Frontal cortex (tissue), 4 donors: ENCODE data around the gene CUL4A. TPM values are rescaled to one million over a fixed set of nuclear protein-coding genes. Genes with fewer than 3 reads are reported as not detected.
A peak's percentile ranks its signal among the peaks of the same experiment; 100 is the strongest.
"Not testable (repeated sequence)": the region's sequence is repeated elsewhere in the genome, so short reads cannot be mapped to it uniquely, and the experiment has no call there.

ENCODE experiments used
- DNase-seq, 2 donors: peaks; one replicate each; pipeline ENCODE4 v3.0.0; 2012; ENCODE audit warnings: low spot score in 2 of 2
- FAIRE-seq: peaks from 2 replicates; lab custom pipeline; 2012; peaks lifted over from hg19 to GRCh38; lab: Jason Lieb, UNC
- total RNA-seq: library from RNA; depleted of rRNA; stranded (reverse); fragments of >200 nt; gene quantifications from one replicate; pipeline ENCODE4 v1.2.3, GENCODE V29; 2014
- donor health status: control.
- donor health status: control.
- donor health status: control.

CUL4A gene
- 61.6 TPM for total RNA-seq

DNA sequence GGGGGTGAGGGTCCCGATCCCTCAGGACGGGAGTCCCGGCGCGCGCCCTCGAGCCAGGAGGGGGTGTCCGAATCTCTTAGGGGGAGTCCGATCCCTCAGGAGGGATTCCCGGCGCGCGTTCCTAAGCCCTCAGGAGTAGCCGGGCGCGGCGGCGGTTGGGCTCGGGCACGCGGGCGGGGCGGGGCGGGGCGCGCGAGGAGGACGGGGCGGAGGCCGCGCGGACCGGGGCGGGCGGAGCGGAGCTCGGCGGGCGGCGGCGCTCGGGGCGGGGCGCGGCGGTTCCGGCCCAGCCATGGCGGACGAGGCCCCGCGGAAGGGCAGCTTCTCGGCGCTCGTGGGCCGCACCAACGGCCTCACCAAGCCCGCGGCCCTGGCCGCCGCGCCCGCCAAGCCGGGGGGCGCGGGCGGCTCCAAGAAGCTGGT is at the start of gene CUL4A:
CUL4A (plus strand) TSS at position 278 of the 423 bp plus-strand sequence; CDS start at position 293, 15 bp downstream.
- FAIRE-seq (no peak), DNase-seq (peak; percentile 81 to 85)

DNA sequence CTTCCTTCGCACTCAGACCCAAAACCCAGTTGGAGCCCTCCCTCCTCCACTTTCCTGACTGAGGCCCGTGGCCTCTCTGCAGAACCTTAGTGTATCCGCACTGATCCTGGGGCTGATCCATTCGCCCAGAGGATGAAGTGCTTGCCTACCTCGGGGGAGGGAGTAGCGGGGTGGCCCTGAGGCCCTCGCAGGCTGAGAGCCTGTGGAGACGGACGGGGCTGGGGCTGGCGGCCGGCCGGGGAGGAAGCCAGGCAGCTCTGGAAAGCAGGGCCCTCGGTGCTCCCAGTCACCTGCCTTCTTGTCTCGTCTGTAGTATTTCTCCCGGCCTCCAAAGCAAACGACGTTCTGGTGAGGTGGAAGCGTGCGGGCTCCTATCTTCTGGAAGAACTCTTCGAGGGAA is 49.7 kb upstream of the CUL4A start:
- FAIRE-seq = no peak
- no peak for DNase-seq

- DNase-seq = no peak
- no peak for FAIRE-seq
Measured at GRCh38 chr13:113160983-113161382, 48.4 kb upstream of the CUL4A start.

- FAIRE-seq = no peak
Measured at GRCh38 chr13:113161433-113161832, 48.0 kb upstream of the CUL4A start.

GRCh38 chr13:113161975-113162374 is 47.4 kb upstream of the CUL4A start:
- FAIRE-seq, DNase-seq: not testable (repeated sequence)

More at GRCh38 chr13:113161433-113161832, 48.0 kb upstream of the CUL4A start:
- no peak for DNase-seq

DNA sequence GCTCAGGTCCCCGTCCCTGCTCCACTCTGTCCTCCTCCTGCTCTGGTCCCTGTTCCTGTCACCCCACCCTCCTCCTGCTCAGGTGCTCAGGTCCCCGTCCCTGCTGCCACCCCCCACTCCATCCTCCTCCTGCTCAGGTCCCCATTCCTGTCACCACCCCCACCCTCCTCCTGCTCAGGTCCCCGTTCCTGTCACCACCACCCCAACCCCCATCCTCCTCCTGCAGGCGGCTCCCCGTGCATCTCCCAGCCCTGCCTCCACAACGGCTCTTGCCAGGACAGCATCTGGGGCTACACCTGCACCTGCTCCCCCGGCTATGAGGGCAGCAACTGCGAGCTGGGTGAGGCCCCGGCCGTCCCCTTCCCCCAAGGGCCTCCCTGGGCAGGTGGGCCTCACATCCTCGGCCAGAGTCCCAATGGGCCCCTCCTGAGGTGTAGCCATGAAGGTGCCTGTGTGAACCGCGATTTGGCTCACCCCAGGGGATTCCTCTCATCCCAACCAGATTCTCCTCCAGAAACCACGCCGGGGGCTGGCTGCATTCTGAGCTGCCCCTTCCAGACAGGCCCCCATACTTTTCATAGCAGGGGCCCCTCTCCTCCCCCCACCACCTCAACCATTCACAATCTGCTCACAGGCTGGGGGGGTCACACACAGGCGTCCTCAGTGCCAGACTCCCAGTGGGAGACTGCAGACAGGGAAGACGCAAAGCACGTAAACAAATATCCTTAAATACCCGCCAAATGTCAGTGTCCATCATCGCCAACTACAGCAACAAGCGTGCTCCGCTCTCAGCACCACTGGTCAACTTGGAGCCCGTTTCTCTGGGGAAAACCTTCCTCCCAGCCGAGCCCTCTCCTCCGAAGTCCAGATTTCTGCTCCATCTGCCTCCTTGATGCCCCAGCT is 46.4 kb upstream of the CUL4A start:
- FAIRE-seq (no peak), DNase-seq (no peak)

DNA sequence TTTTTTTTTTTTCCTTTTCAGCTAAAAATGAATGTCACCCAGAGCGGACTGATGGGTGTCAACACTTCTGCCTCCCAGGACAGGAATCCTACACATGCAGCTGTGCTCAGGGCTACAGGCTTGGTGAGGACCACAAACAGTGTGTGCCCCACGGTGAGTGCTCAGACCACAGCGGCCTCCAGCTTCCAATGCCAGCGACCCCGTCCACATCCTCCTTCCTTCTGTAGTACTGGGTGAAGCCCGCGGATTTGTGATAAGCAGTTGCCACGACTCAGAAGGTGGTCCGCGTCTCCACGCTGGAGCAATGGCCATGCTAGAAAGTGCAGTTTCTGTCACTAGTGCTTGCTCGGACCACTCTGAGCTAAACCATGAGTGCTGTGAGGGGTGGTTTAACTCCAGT is 44.9 kb upstream of the CUL4A start:
- FAIRE-seq (no peak), DNase-seq (no peak)

GRCh38 chr13:113166266-113166665 is 43.1 kb upstream of the CUL4A start:
- FAIRE-seq (no peak), DNase-seq (no peak)

- DNase-seq = no peak
- FAIRE-seq = no peak
Measured at GRCh38 chr13:113166681-113167080, 42.7 kb upstream of the CUL4A start.

- no peak for DNase-seq
- no peak for FAIRE-seq
Measured at GRCh38 chr13:113167155-113167554, 42.3 kb upstream of the CUL4A start.

- DNase-seq (no peak), FAIRE-seq (peak; percentile 19)
Measured at GRCh38 chr13:113167575-113167974, 41.8 kb upstream of the CUL4A start.

DNA sequence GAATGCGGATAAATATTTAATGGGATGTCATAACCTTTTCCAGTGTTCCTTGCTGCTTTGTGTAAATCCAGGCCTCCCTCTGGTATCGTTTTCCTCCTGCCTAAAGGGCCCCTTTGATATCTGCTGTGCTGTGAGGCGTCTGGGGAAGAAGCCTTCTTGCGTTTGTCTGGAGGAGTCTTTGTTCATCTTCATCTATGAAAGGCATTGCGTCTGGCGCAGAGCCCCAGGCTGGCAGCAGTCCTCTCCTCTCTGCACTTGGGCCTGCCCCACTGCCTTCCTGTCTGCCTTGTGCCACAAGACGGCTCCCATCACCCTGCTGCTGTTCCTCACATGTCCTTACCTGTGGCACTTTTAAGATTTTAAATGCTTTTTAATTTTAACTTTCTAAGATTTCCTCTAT is 41.2 kb upstream of the CUL4A start:
- DNase-seq (no peak), FAIRE-seq (no peak)

DNA sequence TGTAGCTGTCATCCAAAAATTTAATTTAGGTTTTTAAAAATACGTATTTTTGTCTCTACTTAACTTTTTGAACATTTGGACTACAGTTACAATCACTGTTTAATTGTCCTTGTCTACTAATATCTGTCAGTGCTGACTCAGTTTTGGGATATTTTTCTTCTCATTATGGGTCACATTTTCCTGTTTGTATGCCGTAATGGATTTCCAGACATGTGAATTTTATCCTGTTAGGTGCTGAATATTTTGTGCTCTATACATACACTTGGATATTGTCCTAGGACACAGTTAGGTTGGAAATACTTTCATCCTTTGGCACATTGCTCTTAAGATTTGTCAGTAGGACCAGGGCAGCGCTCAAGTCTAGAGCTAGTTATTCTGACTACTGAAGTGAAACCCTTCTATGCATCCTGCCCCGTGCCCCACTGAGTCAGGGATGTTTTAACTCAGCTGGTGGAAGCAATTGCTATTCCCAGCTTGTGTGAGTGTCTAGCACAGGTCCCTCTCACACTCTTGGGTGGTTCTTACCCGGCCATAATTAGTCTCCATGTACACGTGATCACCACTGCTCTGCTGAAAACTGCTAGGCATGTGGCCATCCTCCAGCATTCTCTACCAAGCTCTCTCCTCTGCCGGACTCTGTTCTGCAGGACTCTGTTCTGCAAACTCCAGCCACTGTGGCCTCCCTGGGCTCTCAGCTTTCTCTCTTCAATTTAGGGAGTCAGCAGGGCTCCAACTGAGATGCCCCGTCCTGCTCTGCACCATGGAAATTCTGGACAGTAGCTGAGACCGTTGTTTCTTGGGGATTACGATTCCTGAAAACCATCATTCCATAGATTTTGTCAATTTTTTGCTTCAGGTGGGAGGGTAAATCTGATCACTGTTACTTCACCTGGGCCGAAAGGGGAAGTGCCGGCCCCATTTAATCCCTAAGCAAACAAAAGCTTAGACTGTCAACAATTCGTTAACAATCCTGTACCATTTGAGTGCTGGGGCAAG is 39.8 kb upstream of the CUL4A start:
- FAIRE-seq (no peak), DNase-seq (no peak)

GRCh38 chr13:113170511-113170910 is 38.9 kb upstream of the CUL4A start:
- no peak for DNase-seq
- no peak for FAIRE-seq

- FAIRE-seq = no peak
Measured at GRCh38 chr13:113171250-113172125, 37.9 kb upstream of the CUL4A start.

DNA sequence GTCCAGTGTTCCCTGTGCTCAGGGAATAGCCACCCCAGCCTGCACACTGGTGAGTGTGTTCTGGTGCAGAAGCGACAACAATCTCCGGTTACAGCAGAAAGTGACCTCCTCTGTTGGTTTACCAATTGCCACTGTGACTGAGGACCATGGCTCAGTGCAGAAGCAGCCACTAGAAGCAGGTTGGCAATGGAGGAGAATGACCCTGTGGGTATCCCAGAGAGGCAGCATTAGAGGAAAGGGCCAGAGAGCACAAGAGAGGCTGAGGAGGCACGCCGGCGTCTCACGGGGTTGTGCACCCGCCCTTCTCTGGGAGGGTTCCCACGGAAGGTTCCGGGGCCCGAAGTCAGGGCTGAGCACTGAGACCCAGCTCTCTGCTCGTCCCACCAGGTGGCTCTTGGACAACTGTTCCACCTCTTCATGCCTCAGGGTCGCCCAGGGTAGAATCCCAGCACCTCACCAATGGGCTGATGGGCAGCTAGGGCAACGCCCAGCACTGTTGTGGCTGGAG is 36.9 kb upstream of the CUL4A start:
- FAIRE-seq = no peak

More at GRCh38 chr13:113171250-113172125, 37.9 kb upstream of the CUL4A start:
- DNase-seq = no peak

DNA sequence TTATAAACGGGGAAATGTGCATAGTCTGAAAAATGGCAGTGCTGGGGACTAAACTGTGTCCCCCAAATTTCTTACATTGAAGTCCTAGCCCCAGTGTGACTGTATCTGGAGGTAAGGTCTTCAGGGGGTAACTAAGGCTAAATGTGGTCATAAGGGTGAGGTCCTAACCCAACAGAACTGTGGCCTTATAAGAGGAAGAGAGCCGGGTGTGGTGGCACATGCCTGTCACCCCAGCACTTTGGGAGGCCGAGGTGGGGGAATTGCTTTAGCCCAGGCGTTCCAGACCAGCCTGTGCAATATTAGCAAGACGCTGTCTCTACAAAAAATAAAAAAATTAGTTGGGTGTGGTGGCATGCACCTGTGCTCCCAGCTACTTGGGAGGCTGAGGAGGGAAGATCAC is 33.1 kb upstream of the CUL4A start:
- FAIRE-seq (no peak), DNase-seq (no peak)

More for the DNA sequence above, 36.9 kb upstream of the CUL4A start:
- DNase-seq = no peak

DNA sequence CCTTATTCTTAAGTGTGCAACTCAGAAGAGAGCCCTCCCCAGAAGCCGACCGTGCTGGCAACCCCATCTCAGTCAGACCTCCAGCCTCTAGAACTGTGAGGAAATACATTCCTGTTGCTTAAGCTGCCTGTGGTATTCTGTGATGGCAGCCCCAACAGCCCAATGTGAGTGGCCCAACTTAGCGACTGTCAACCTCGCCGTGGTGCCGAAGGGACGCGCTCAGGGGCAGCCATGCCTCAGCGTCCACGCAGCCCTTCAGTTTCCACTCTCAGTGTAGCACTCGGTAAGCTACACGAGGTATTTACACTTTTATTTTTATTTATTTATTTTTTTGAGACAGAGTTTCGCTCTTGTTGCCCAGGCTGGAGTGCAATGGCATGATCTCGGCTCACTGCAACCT is 32.6 kb upstream of the CUL4A start:
- DNase-seq (no peak), FAIRE-seq (no peak)
